Stimulated activated naive B cell treated with anti-CD40 and anti-IgM and Interleukin-4, amounts not matched to agents 10 μg/mL and 1 μg/mL and 100 μg/mL, for 72 hours (primary cell): Measurements from ENCODE around the gene MAP3K12.
A peak's percentile ranks its signal among the peaks of the same experiment; 100 is the strongest.
"Not testable (repeated sequence)": the region's sequence is repeated elsewhere in the genome, so short reads cannot be mapped to it uniquely, and the experiment has no call there.

Experiments used
- ATAC-seq, 2 donors: fragments of 150-1000 bp; cut with Tn5 transposase; replicated peaks; 2 replicates each; pipeline ENCODE4 v1.10.0; 2021; ENCODE audit warnings: moderate library complexity in 1 of 2
- DNase-seq: peaks from one replicate; pipeline ENCODE4 v3.0.0; 2021
- H3K27ac Mint-ChIP-seq: one replicate; pipeline ENCODE4 v1.8.0; 2022; ENCODE audit warnings: mild to moderate bottlenecking, mixed read lengths
- H3K27me3 Mint-ChIP-seq, 2 donors: one replicate each; pipeline ENCODE4 v1.8.0; 2022; ENCODE audit warnings: mixed read lengths in 2 of 2
- H3K36me3 Mint-ChIP-seq, 2 donors: one replicate each; pipeline ENCODE4 v1.8.0; 2022; ENCODE audit warnings: mixed read lengths in 2 of 2, mild to moderate bottlenecking in 1 of 2
- H3K4me1 Mint-ChIP-seq, 2 donors: one replicate each; pipeline ENCODE4 v1.8.0; 2022; ENCODE audit warnings: mixed read lengths in 2 of 2, mild to moderate bottlenecking in 1 of 2
- H3K4me3 Mint-ChIP-seq, 2 donors: one replicate each; pipeline ENCODE4 v1.8.0; 2022; ENCODE audit warnings: mild to moderate bottlenecking in 2 of 2, mixed read lengths in 2 of 2, moderate library complexity in 1 of 2
- H3K9me3 Mint-ChIP-seq, 2 donors: one replicate each; pipeline ENCODE4 v1.8.0; 2022; ENCODE audit warnings: mixed read lengths in 2 of 2, mild to moderate bottlenecking in 1 of 2

Gene MAP3K12

DNA sequence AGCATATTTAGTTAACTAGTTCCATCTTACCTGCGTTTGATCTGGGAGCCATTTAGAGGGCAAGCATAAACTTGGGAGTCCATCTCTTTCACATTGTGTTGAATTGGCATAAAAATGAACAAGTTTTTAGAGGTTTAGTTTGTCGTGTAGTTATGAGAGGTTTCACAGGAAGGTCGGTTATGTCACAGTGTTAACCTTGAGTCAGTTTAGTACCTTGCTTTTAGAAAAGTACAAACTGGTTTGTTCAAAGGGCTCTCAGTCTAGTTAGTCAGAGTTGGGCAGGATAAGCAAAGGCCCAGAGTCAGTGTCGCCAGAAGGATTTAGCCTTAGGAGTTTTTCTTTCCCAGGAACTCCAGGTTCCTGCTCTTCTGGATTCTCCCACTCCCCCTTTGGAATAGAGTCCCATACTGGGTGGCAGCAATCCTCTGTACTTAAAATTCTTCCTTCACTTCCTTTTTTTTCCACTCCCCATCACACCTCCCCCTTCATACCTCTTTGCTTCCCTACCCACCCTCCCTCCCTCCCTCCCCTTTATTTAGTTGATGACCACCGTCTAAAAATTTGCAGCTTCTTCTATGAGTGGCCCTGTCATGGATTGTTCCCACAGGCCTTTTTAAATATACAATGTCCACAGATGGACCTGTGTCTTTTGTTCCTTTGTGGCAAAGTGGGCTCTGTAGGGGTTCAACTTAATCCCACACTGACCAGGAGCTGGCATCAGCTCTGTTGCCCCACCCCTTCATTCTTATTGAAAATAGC, 35.3 kb downstream of the MAP3K12 start:
- H3K27ac Mint-ChIP-seq, result no peak overlapping the region
- H3K27me3 Mint-ChIP-seq, result no peaks in the 10 kb centered on the region
- ATAC-seq, result no peak
- no peaks in the 10 kb centered on the region for H3K9me3 Mint-ChIP-seq
- no peak overlapping the region for H3K4me3 Mint-ChIP-seq
- peaks cover 23 to 29% of the 10 kb centered on the region in 2 donors for H3K4me1 Mint-ChIP-seq
- no peak for DNase-seq
- peaks cover 56 to 77% of the 10 kb centered on the region in 2 donors for H3K36me3 Mint-ChIP-seq

DNA sequence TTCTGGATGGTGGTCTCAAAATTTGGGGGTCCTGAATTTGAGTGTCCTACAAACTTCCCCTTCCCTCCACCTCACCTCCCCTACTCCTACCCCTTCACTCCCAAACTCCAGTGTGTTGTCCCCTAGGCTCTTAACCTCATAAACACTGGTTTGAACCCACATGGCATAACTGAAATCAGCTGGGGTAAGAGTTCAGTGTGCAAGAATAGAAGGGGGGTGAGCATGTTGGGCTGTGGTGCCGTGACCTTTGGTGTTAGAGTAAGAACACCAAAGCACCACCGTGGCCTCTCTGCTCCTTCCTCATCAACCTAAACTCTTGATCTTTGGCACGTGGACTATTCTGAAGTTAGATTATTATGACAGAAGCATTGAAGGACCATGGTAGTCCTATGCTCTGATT, 36.3 kb downstream of the MAP3K12 start:
- DNase-seq, result no peak
- Mint-ChIP-seq H3K27me3 (no peaks in the 10 kb centered on the region), H3K27ac (no peak overlapping the region), H3K36me3 (peaks cover 57 to 77% of the 10 kb centered on the region in 2 donors), H3K4me3 (no peak overlapping the region), H3K4me1 (peaks cover 23 to 29% of the 10 kb centered on the region in 2 donors), H3K9me3 (no peaks in the 10 kb centered on the region)
- no peak for ATAC-seq

DNA sequence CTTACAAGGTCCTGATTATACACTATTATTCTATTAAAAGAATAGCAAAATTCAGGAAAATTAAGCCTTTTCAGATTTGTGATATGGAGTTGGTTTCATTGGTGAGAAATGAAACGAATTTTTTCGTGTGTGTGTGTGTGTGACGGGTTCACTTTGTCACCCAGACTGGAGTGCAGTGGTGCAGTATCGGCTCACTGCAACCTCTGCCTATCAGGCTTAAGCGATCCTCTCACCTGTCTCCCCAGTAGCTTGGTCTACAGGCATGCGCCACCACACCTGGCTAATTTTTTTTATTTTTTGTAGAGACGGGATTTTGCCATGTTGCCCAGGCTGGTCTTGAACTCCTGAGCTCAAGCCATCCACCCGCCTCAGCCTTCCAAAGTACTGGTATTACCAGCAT, 37.7 kb downstream of the MAP3K12 start:
- ATAC-seq, result no peak
- Mint-ChIP-seq H3K36me3 (peaks cover 50 to 66% of the 10 kb centered on the region in 2 donors), H3K9me3 (no peaks in the 10 kb centered on the region), H3K27ac (no peak overlapping the region), H3K4me3 (no peak overlapping the region), H3K27me3 (no peaks in the 10 kb centered on the region), H3K4me1 (peaks cover 23 to 29% of the 10 kb centered on the region in 2 donors)
- DNase-seq, result no peak

DNA sequence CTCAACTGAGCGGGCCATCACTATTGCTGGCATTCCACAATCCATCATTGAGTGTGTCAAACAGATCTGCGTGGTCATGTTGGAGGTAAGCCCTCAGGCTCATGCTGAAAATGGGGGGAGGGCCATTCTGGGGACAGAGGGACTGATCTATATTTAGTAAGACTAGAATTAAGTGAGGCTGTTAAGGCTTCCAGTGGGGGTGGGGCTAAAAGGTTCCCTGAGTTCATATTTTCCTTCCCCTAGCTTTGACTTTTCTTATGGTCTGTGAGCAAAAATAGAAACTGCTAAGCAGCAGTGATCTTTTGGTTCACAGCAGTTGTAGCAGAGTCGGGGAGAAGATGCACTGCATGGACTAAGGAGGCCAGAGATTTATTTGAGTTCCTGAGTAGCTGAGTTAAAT, 38.2 kb downstream of the MAP3K12 start:
- no peak for ATAC-seq
- H3K4me1 Mint-ChIP-seq, result peaks cover 23 to 29% of the 10 kb centered on the region in 2 donors
- DNase-seq, result no peak

DNA sequence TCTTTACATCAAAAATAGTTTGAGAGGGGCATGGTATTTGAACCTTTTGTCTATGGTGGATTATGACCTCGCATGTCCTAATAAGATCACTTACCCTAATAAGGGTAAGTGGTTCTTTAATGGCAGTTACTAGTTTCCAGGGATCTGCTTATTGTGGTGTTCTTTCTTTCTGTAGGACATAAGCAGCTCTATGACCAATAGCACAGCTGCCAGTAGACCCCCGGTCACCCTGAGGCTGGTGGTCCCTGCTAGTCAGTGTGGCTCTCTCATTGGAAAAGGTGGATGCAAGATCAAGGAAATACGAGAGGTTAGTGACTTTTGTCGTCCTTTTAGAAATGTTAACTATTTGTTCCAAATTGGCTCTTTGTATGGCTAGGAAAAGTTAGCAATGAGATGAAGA, 40.2 kb downstream of the MAP3K12 start:
- H3K4me3 Mint-ChIP-seq, result no peak overlapping the region
- H3K27ac Mint-ChIP-seq, result peak overlapping the region; percentile 51
- H3K4me1 Mint-ChIP-seq, result peaks cover 19 to 33% of the 10 kb centered on the region in 2 donors
- no peaks in the 10 kb centered on the region for H3K27me3 Mint-ChIP-seq
- H3K36me3 Mint-ChIP-seq, result peaks cover 49 to 70% of the 10 kb centered on the region in 2 donors
- no peaks in the 10 kb centered on the region for H3K9me3 Mint-ChIP-seq
- DNase-seq, result no peak
- ATAC-seq, result no peak

More for the DNA sequence above, 38.2 kb downstream of the MAP3K12 start:
- Mint-ChIP-seq H3K36me3 (peaks cover 47 to 64% of the 10 kb centered on the region in 2 donors), H3K27me3 (no peaks in the 10 kb centered on the region), H3K4me3 (no peak overlapping the region), H3K27ac (peak overlapping the region; percentile 62), H3K9me3 (no peaks in the 10 kb centered on the region)

DNA sequence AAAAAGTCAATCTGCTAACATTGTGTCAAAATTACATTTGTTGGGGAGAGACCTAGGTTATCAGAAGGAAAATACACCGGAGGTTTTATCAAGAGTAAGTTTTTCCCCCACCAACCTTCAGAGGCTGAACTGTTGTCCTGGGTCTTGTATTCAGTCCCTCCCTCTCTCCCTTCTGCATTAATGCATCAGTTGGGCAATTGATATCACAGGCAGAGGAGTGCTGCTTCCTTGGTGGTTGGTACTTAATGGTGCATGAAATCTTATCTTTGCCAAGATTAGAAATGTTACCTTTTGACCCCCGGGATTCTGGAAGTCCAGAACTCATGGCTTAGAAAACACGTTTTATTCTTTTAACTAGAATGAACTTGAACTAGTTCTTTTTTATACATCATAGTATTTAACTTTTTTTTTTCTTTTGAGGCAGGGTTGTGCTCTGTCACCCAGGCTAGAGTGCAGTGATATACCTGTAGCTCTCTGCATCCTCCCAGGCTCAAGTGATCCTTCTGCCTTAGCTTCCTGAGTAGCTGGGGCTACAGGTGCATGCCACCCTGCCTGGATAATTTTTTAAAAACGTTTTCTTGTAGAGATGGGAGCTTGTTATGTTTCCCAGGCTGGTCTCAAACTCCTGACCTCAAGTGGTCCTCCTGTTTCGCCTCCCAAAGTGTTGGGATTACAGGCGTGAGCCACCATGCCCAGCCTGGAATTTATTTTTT, 42.4 kb downstream of the MAP3K12 start:
- Mint-ChIP-seq H3K4me1 (peaks cover 23 to 42% of the 10 kb centered on the region in 2 donors), H3K4me3 (no peak overlapping the region), H3K9me3 (no peaks in the 10 kb centered on the region), H3K27me3 (no peaks in the 10 kb centered on the region), H3K27ac (peak overlapping the region; percentile 9), H3K36me3 (peaks cover 48 to 72% of the 10 kb centered on the region in 2 donors)
- DNase-seq (no peak), ATAC-seq (no peak)

DNA sequence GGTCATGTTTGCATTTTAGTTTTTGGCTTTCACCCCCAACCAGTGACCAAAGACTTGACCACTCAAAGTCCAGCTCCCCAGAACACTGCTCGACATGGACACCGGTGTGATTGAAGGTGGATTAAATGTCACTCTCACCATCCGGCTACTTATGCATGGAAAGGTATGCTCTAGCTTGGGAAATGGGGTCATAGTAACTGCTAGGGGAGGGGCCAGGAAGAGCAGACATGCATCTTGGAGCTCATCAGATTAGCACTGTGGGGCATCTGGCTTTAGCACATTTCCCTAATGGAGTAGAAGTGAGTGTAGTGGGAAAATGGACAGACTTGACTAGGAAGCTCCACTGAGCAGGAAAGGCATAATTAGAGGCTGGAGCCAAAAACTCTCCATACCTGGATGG, 44.6 kb downstream of the MAP3K12 start:
- Mint-ChIP-seq H3K4me1 (peaks cover 16 to 34% of the 10 kb centered on the region in 2 donors), H3K36me3 (peaks cover 35 to 62% of the 10 kb centered on the region in 2 donors)

DNA sequence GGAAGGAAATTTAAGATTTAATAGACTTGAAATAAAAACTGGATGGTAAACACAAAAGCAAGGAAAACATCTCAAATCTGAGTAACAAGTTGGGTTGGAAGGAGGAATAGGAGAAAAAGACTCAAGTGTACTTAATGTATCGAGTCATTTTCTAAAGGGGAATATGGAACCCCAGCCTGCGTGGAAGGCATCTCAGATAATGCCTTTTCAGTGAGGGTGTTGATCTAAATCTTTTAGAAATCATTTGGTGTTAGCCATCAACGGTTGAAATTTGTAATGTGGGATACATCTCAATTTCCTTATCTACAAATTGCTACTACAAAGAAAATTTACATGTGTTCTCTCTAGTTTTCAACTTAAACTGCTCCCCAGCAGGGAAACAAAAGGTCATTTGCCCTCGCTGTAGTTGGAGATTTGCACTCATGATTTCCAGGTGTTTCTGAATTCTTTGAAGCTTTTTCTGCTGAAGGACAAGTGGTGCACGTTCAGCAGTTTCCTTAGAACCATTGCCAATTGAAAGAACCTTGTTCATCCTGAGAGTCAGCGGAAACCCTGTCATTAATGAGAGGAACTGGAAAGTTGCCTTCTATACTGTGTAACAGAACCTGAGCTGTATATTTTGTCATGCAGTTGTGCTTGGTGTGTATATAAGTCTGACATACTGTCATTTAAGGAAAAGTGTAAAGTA, 45.2 kb downstream of the MAP3K12 start:
- DNase-seq (no peak), ATAC-seq (no peak)
- Mint-ChIP-seq H3K27me3 (no peaks in the 10 kb centered on the region), H3K36me3 (peaks cover 33 to 59% of the 10 kb centered on the region in 2 donors), H3K4me1 (peaks cover 15 to 34% of the 10 kb centered on the region in 2 donors), H3K4me3 (peak overlapping the region; percentile 92 to 98), H3K27ac (peak overlapping the region; percentile 100), H3K9me3 (no peaks in the 10 kb centered on the region)

More for the DNA sequence above, 44.6 kb downstream of the MAP3K12 start:
- Mint-ChIP-seq H3K4me3 (no peak overlapping the region), H3K27ac (peak overlapping the region; percentile 27), H3K27me3 (no peaks in the 10 kb centered on the region), H3K9me3 (no peaks in the 10 kb centered on the region)
- DNase-seq (no peak), ATAC-seq (no peak)

DNA sequence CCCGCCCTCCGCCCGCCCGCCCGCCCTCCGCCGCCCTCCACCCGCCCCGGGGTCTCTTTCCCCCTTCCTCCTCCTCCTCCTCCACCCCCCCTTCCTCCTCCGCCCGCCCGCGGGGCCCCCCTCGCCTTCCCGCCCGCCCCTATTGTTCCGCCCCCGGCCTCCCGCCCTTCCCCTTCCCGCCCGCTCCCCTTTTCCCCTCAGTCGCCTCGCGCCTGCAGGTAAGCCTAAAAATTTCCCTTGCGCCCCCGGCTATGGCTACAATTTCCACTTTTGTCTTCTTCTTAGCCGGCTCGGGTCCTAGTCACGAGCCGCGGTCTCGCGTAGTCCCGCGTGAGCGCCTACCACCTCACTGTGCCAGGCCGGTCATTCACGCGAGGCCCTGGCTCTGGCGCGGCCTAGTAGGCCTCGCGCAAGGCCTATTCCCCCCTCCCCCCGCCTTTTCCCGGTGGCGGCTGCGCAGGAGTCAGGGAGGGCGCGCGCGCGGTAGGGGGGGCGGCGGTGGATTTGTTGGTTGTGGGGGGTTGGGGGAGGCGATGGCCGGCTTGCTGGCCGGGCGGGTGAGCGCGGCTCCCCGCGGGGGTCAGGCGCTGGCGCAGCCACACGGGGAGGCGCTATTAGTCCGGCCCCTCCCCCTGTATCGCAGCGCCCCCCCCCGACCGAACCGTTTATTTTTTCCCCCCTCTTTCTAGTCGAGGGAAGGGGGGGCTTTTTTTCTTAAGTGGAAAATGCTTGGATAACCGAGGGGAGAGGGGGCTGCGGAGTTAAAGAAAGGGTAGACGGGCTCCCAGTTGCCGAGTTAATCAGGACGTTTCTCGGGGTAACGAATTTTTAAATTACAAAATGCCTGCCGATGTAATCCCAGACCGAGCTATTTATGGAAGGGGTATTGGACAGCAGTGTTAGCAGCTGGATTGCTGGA, 46.8 kb downstream of the MAP3K12 start:
- DNase-seq, result peak; percentile 62
- ATAC-seq, result peak; percentile 37 to 54

DNA sequence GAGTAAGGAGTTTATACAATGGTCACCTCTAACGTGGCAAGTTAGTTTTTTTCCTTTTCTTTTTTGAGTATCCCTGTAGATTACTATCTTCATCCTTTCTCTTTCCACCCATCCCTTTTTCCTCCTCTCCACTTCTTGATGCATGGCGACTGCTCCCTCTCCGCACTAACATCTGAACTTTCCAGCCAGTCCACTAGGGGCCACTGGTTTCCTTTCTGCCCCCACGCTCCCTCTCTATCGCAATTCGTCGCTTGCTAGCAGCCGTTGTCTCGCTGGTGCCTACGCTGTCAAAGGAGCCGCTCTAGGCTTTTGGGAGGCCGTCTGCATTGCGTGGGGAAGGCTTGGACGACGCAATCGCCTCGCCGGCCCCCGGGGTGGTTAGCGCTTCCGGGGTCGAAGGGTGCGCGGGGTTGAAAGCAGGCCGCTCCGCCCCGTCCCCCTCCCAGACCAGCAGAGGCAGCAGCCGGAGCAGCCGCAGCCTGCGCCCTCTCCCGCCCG, 47.5 kb downstream of the MAP3K12 start, which contains the start of gene PCBP2:
Gene PCBP2 (plus strand): TSS at position 442 of the 498 bp plus-strand sequence. CDS start 2,699 bp downstream, outside the sequence.
- H3K36me3 Mint-ChIP-seq, result peaks cover 32 to 61% of the 10 kb centered on the region in 2 donors
- H3K9me3 Mint-ChIP-seq, result no peaks in the 10 kb centered on the region
- H3K4me1 Mint-ChIP-seq, result peaks cover 14 to 40% of the 10 kb centered on the region in 2 donors
- peak within 1 kb of the TSS; percentile 100 for H3K27ac Mint-ChIP-seq
- DNase-seq (peak; percentile 97), ATAC-seq (peak; percentile 97)
- no peaks in the 10 kb centered on the region for H3K27me3 Mint-ChIP-seq
- H3K4me3 Mint-ChIP-seq, result peak within 1 kb of the TSS; percentile 92 to 98

More for the DNA sequence above, 46.8 kb downstream of the MAP3K12 start:
- Mint-ChIP-seq H3K9me3 (no peaks in the 10 kb centered on the region), H3K36me3 (peaks cover 32 to 61% of the 10 kb centered on the region in 2 donors), H3K27ac (peak overlapping the region; percentile 100), H3K27me3 (no peaks in the 10 kb centered on the region), H3K4me1 (peaks cover 14 to 39% of the 10 kb centered on the region in 2 donors), H3K4me3 (peak overlapping the region; percentile 92 to 98)

DNA sequence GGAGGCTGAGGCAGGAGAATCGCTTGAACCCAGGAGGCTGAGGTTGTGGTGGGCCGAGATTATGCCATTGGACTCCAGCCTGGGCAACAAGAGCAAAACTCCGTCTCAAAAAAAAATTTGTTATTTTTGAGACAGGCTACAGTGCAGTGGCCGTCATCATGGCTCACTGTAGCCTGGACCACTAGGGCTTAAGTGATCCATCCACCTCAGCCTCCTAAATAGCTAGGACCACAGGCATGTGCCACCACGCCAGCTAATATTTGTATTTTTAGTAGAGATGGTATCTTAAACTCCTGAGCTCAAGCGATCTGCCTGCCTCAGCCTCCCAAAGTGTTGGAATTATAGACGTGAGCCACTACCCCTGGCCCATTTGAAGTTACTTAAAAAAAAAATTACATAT, 48.3 kb downstream of the MAP3K12 start:
- H3K4me1 Mint-ChIP-seq, result peaks cover 16 to 48% of the 10 kb centered on the region in 2 donors
- H3K27me3 Mint-ChIP-seq, result no peaks in the 10 kb centered on the region

DNA sequence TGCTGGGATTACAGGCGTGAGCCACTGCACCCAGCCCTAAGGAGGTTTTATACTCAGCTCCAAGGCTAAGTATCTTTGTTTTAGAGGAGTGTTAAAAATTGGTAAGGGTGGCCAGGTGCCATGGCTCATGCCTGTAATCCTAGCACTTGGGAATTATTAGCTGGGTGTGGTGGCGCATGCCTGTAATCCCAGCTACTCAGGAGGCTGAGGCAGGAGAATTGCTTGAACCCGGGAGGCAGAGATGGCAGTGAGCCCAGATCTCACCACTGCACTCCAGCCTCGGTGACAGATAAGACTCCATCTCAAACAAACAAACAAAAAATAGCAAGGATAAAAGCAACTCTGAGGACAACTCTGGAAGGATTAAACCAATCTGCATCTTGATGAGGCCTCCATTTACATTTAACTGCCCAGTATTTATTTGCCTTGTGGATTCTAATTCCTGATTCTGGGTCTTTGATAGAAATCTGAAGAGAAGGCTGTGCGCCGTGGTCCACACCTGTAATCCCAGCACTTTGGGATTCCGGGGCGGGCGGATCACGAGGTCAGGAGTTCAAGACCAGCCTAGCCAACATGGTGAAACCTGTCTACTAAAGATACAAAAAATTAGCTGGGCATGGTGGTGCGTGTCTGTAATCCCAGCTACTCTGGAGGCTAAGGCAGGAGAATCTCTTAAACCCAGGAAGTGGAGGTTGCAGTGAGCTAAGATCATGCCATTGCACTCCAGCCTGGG, 54.5 kb downstream of the MAP3K12 start:
- Mint-ChIP-seq H3K36me3 (peaks cover 42 to 47% of the 10 kb centered on the region in 2 donors), H3K4me1 (peaks cover 24 to 52% of the 10 kb centered on the region in 2 donors), H3K27ac (peak overlapping the region; percentile 26), H3K4me3 (peak overlapping the region in 1 of 2 donors; percentile 60)
- not testable (repeated sequence) for H3K27me3 Mint-ChIP-seq, H3K9me3 Mint-ChIP-seq, DNase-seq, ATAC-seq

More for the DNA sequence above, 48.3 kb downstream of the MAP3K12 start:
- H3K27ac Mint-ChIP-seq, result peak overlapping the region; percentile 14
- no peaks in the 10 kb centered on the region for H3K9me3 Mint-ChIP-seq
- H3K4me3 Mint-ChIP-seq, result peak overlapping the region in 1 of 2 donors; percentile 6
- DNase-seq (no peak), ATAC-seq (no peak)
- peaks cover 34 to 63% of the 10 kb centered on the region in 2 donors for H3K36me3 Mint-ChIP-seq
